GM12878 (cell line): ENCODE results near the gene CCDC97. TPM values are rescaled to one million over a fixed set of nuclear protein-coding genes. Genes with fewer than 3 reads are reported as not detected.

Source experiments
- ATAC-seq: fragments of 200-7000 bp; cut with Tn5 transposase; 3 replicates; pipeline ENCODE4 v1.9.1; 2020; ENCODE audit warnings: mild to moderate bottlenecking, moderate library complexity
- BruUV-seq: library from RNA; stranded (reverse); fragments of 400-500 nt; replicated peaks from 2 replicates; lab custom pipeline; 2021; lab: Mats Ljungman, UMichigan
- CTCF ChIA-PET: fragments of 300-600 bp; sonication (Branson Sonifier 250); formaldehyde crosslinking; extraction: SDS; loops from one replicate; lab custom pipeline; 2021; ENCODE audit warnings: inconsistent platforms; lab: Yijun Ruan, JAX
- POLR2A ChIA-PET: fragments of 350-600 bp; formaldehyde crosslinking; extraction: SDS; loops from one replicate; lab custom pipeline; 2021; ENCODE audit warnings: inconsistent platforms; lab: Charles Lee
- RAD21 ChIA-PET: fragments of 300-600 bp; sonication (Branson Sonifier 250); formaldehyde crosslinking; loops from one replicate; lab custom pipeline; 2023; ENCODE audit warnings: antibody characterized with exemption; ENCODE audit not compliant: unreplicated experiment; lab: Charles Lee
- SMC1A ChIA-PET: fragments of 300-600 bp; sonication (Branson Sonifier 250); formaldehyde crosslinking; loops from one replicate; lab custom pipeline; 2023; ENCODE audit not compliant: unreplicated experiment, uncharacterized antibody; lab: Charles Lee
- DNase-seq: peaks from one replicate; pipeline ENCODE4 v3.0.0-alpha.2; 2011; ENCODE audit warnings: low read depth, low spot score
- FAIRE-seq: peaks from 3 replicates; lab custom pipeline; 2011; peaks lifted over from hg19 to GRCh38; lab: Jason Lieb, UNC
- H2AFZ ChIP-seq: 2 replicates; pipeline ENCODE4 v1.6.0; 2011; ENCODE audit warnings: low read depth, low read length, control low read depth; ENCODE audit not compliant: control insufficient read depth
- H3K27ac ChIP-seq: 2 replicates; pipeline ENCODE4 v1.5.1; 2011; ENCODE audit warnings: control low read depth; ENCODE audit not compliant: control insufficient read depth, insufficient read depth
- H3K27me3 ChIP-seq, 2 experiments: replicated peaks in 1 of 2; 2 replicates each; pipeline versions ENCODE4 v1.6.0 to v1.6.1; 2011; ENCODE audit warnings: low read length in 1 of 2; ENCODE audit not compliant: control insufficient read depth in 2 of 2, insufficient read depth in 2 of 2
- H3K36me3 ChIP-seq, 2 experiments: 2 replicates each; pipeline ENCODE4 v1.5.1; 2011; ENCODE audit warnings: low read length in 1 of 2; ENCODE audit not compliant: control insufficient read depth in 2 of 2, insufficient read depth in 2 of 2
- H3K4me1 ChIP-seq: 2 replicates; pipeline ENCODE4 v1.6.1; 2011; ENCODE audit warnings: mild to moderate bottlenecking, low read length, moderate library complexity, mixed read lengths; ENCODE audit not compliant: control insufficient read depth, insufficient read depth
- H3K4me2 ChIP-seq: 2 replicates; pipeline ENCODE4 v1.6.0; 2011; ENCODE audit warnings: control low read depth; ENCODE audit not compliant: control insufficient read depth, insufficient read depth
- H3K4me3 ChIP-seq: fragments of 200-600 bp; sonication (generic); 2 replicates; pipeline ENCODE4 v1.5.1; 2016
- H3K79me2 ChIP-seq: 2 replicates; pipeline ENCODE4 v1.6.0; 2011; ENCODE audit warnings: low read length; ENCODE audit not compliant: control insufficient read depth, insufficient read depth
- H3K9ac ChIP-seq: 2 replicates; pipeline ENCODE4 v1.8.0; 2011; ENCODE audit warnings: low read length, control low read depth, mixed read lengths; ENCODE audit not compliant: control insufficient read depth, insufficient read depth
- H3K9me3 ChIP-seq: replicated peaks from 3 replicates; pipeline ENCODE4 v1.5.1; 2011; ENCODE audit warnings: mild to moderate bottlenecking, low read length; ENCODE audit not compliant: control insufficient read depth, insufficient read depth
- H4K20me1 ChIP-seq: 2 replicates; pipeline ENCODE4 v1.6.0; 2011; ENCODE audit not compliant: control insufficient read depth, insufficient read depth
- CBFB ChIP-seq: IDR thresholded peaks from 2 replicates; pipeline ENCODE4 v1.6.1; 2016; ENCODE audit warnings: antibody characterized with exemption, low read depth
- EED ChIP-seq: sonication (generic); IDR thresholded peaks from 2 replicates; pipeline ENCODE4 v1.6.1; 2016; ENCODE audit warnings: antibody characterized with exemption, low read depth
- IKZF1 ChIP-seq: fragments of 450-650 bp; conservative IDR thresholded peaks from 2 replicates; pipeline ENCODE4 v1.6.1; 2017; ENCODE audit warnings: antibody characterized with exemption, mild to moderate bottlenecking
- IKZF2 ChIP-seq, 2 experiments: fragments of 450-650 bp; IDR thresholded peaks; 2 replicates each; pipeline ENCODE4 v1.6.1; 2017; ENCODE audit warnings: mild to moderate bottlenecking in 2 of 2, moderate library complexity in 2 of 2
- PAX8 ChIP-seq: fragments of 450-650 bp; IDR thresholded peaks from 2 replicates; pipeline ENCODE4 v1.6.1; 2017; ENCODE audit warnings: mild to moderate bottlenecking, moderate library complexity
- PML ChIP-seq: IDR thresholded peaks from 2 replicates; pipeline ENCODE4 v1.6.1; 2012; ENCODE audit warnings: low read length, inconsistent platforms
- SUZ12 ChIP-seq: fragments of 200-600 bp; sonication (generic); IDR thresholded peaks from one replicate; pipeline ENCODE4 v1.6.1; 2018; ENCODE audit warnings: antibody characterized with exemption, mild to moderate bottlenecking; ENCODE audit not compliant: unreplicated experiment
- ZNF217 ChIP-seq: fragments of 450-650 bp; IDR thresholded peaks from 2 replicates; pipeline ENCODE4 v1.6.1; 2017; ENCODE audit warnings: antibody characterized with exemption, mild to moderate bottlenecking
- WGBS: methylation state at CpG from one replicate; pipeline ENCODE4 v1.1.6; 2016; ENCODE audit warnings: low lambda C conversion rate; ENCODE audit not compliant: insufficient replicate concordance, insufficient coverage; ENCODE audit errors: missing lambda C conversion rate; 5-methylcytosine and 5-hydroxymethylcytosine counted together
- in situ Hi-C: fragments of 300-500 bp; cut with MboI; formaldehyde crosslinking; loops from 9 replicates; pipeline ENCODE4 v1.14.3; 2018; ENCODE audit warnings: mixed read lengths
- intact Hi-C: fragments of 100-400 bp; cut with micrococcal nuclease; formaldehyde crosslinking; loops from one replicate; pipeline ENCODE4 v1.14.2; 2022; ENCODE audit not compliant: unreplicated experiment
- polyA plus RNA-seq, 11 experiments: library from polyadenylated mRNA; depleted of rRNA in 4 of 11; unstranded in 6 of 11; stranded (reverse) in 5 of 11; fragments of >200 nt; fragmentation: Nextera tagmentation in 4 of 11; fragmentation: Illumina TruSeq in 1 of 11; extraction: Ambion mirVana in 4 of 11; extraction: Trizol in 1 of 11; gene quantifications; 1 replicate in 1 of 11; 2 replicates in 10 of 11; pipeline versions ENCODE4 v1.2.1 to v1.2.3, GENCODE V29; 2011 to 2016; ENCODE audit warnings: inconsistent platforms in 2 of 11, missing spikeins in 2 of 11, low read depth in 1 of 11
- total RNA-seq, 4 experiments: library from RNA; depleted of rRNA in 3 of 4; stranded (reverse); fragments of >200 nt in 3 of 4; fragmentation: Illumina TruSeq in 1 of 4; extraction: Trizol in 1 of 4; gene quantifications; 2 replicates each; pipeline versions ENCODE4 v1.2.1 to v1.2.3, GENCODE V29; 2013 to 2021
- TF ChIP-seq, protein P1 (sequence below): fragments of 450-650 bp; IDR thresholded peaks from 2 replicates; pipeline ENCODE4 v1.6.1; 2017; ENCODE audit warnings: antibody characterized with exemption, mild to moderate bottlenecking, moderate library complexity
- TF ChIP-seq, protein P2 (sequence below), 3 experiments: IDR thresholded peaks in 2 of 3; conservative IDR thresholded peaks in 1 of 3; 2 replicates each; pipeline ENCODE4 v1.5.1; 2011; ENCODE audit warnings: low read depth in 3 of 3, low read length in 3 of 3, mild to moderate bottlenecking in 3 of 3, control low read depth in 2 of 3, moderate library complexity in 2 of 3, inconsistent platforms in 1 of 3, mixed read lengths in 1 of 3; ENCODE audit not compliant: control insufficient read depth in 2 of 3, insufficient read depth in 1 of 3; ENCODE audit errors: extremely low read depth in 1 of 3
- TF ChIP-seq, protein P3 (sequence below): IDR thresholded peaks from 2 replicates; pipeline ENCODE4 v1.6.1; 2012; ENCODE audit warnings: improper control_type of control experiment, low read depth, low read length; ENCODE audit not compliant: insufficient replicate concordance

CCDC97 gene
- total and polyA plus RNA-seq, 10 of the 15 experiments (the other 5 are each of a cell fraction or from before 2014, with no cell fraction given): 1.8 to 34.1 (median 18.8) TPM

DNA sequence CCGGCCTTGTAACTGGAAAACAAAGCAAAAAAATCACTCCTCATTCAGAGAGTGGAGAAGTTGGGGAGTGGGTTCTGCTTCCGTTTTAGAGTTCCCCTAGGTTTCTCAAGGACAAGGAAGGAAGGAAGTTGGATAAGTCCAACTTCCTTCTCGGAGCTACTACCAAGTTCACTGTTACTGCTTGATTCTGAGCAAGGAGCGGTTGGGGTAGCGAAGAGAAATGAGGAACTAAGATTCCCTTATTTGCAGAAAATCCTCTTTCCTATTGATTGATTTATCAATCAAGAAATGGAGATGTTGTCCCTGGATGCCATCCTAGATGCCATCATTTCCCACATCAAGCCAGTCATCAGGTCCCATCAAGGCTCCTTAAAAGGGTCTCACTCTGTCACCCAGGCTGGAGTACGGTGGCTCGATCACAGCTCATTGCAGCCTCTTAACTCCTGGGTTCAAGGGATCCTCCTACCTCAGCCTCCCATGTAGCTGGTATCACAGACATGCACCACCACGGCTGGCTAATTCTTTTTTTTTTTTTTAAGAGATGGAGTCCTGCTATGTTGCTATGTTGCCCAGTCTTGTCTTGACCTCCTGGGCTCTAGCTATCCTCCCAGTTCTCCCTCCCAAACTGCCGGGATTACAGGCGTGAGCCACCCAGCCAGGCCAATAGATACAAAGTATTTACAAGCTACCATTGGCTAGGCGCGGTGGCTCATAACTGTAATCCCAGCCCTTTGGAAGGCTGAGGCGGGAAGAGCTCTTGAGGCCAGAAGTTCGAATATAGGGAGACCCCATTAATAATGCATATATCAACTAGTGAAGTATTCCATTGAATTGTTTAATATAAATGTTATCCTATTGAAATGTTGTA, 54.8 kb downstream of the CCDC97 start:
- Histone ChIP-seq H3K36me3 (no peaks in the 10 kb centered on the region), H3K79me2 (peaks cover 27% of the 10 kb centered on the region), H3K4me3 (peak overlapping the region; percentile 92), H3K9me3 (no peaks in the 10 kb centered on the region), H3K9ac (peak overlapping the region; percentile 97), H3K27me3 (no peaks in the 10 kb centered on the region), H3K27ac (peak overlapping the region; percentile 94), H3K4me2 (peak overlapping the region; percentile 73), H3K4me1 (peaks cover 28% of the 10 kb centered on the region), H4K20me1 (no peaks in the 10 kb centered on the region), H2AFZ (peak overlapping the region; percentile 73)
- BruUV-seq: no TSS peak
- ChIA-PET RAD21 (interaction anchor here (0.6 to 4.3 kb wide), 15 partner anchors 9 to 1174 kb away, joined by 3 to 41 read pairs (median 5); partner anchors contain the start of genes DMAC2, HNRNPUL1 and TGFB1), SMC1A (interaction anchor here (0.9 to 4.7 kb wide), 14 partner anchors 8 to 187 kb away, joined by 3 to 24 read pairs (median 6); partner anchors contain the start of genes DMAC2 and TMEM91), CTCF (interaction anchor here (0.6 to 9.3 kb wide), 18 partner anchors 11 to 1376 kb away, joined by 3 to 91 read pairs (median 4); partner anchors contain the start of genes DMAC2 and TGFB1), POLR2A (interaction anchor here (0.5 to 3.3 kb wide), 18 partner anchors 9 to 930 kb away, joined by 3 to 46 read pairs (median 5); partner anchors contain the start of genes HNRNPUL1 and TGFB1)
- intact Hi-C loops: loop anchor here (2.0 kb wide), 1 partner anchor 32 kb away; the partner anchor contains the start of genes BCKDHA and EXOSC5
- FAIRE-seq (no peak), ATAC-seq (no peak), DNase-seq (no peak)
- WGBS: 58% methylated on average over 14 of the region's 14 CpGs
- in situ Hi-C loops: no loop called here
- TF ChIP-seq SUZ12: no peak
- no peak for TF ChIP-seq ZNF217
- TF ChIP-seq CBFB: no peak
- peak; percentile 44; the same call in 1 of the 2 replicates for TF ChIP-seq EED
- TF ChIP-seq, protein P1, sequence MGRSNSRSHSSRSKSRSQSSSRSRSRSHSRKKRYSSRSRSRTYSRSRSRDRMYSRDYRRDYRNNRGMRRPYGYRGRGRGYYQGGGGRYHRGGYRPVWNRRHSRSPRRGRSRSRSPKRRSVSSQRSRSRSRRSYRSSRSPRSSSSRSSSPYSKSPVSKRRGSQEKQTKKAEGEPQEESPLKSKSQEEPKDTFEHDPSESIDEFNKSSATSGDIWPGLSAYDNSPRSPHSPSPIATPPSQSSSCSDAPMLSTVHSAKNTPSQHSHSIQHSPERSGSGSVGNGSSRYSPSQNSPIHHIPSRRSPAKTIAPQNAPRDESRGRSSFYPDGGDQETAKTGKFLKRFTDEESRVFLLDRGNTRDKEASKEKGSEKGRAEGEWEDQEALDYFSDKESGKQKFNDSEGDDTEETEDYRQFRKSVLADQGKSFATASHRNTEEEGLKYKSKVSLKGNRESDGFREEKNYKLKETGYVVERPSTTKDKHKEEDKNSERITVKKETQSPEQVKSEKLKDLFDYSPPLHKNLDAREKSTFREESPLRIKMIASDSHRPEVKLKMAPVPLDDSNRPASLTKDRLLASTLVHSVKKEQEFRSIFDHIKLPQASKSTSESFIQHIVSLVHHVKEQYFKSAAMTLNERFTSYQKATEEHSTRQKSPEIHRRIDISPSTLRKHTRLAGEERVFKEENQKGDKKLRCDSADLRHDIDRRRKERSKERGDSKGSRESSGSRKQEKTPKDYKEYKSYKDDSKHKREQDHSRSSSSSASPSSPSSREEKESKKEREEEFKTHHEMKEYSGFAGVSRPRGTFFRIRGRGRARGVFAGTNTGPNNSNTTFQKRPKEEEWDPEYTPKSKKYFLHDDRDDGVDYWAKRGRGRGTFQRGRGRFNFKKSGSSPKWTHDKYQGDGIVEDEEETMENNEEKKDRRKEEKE: no peak
- TF ChIP-seq, protein P2, sequence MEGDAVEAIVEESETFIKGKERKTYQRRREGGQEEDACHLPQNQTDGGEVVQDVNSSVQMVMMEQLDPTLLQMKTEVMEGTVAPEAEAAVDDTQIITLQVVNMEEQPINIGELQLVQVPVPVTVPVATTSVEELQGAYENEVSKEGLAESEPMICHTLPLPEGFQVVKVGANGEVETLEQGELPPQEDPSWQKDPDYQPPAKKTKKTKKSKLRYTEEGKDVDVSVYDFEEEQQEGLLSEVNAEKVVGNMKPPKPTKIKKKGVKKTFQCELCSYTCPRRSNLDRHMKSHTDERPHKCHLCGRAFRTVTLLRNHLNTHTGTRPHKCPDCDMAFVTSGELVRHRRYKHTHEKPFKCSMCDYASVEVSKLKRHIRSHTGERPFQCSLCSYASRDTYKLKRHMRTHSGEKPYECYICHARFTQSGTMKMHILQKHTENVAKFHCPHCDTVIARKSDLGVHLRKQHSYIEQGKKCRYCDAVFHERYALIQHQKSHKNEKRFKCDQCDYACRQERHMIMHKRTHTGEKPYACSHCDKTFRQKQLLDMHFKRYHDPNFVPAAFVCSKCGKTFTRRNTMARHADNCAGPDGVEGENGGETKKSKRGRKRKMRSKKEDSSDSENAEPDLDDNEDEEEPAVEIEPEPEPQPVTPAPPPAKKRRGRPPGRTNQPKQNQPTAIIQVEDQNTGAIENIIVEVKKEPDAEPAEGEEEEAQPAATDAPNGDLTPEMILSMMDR (IDR thresholded peaks at IDR 0.05 in 2 of 3, conservative IDR thresholded peaks at IDR 0.05 in 1 of 3; ENCODE audit: control insufficient read depth in 2 of 3, extremely low read depth in 1 of 3, insufficient read depth in 1 of 3, low read depth in 3 of 3, low read length in 3 of 3): no peak
- 0 out of 4 replicates have a peak, but pooled peaks have one; percentile 24 to 31 for TF ChIP-seq IKZF2 (IDR thresholded peaks at IDR 0.05)
- TF ChIP-seq PAX8: no peak; the same call in 1 of the 2 replicates
- TF ChIP-seq IKZF1: peak; percentile 21
- TF ChIP-seq, protein P3, sequence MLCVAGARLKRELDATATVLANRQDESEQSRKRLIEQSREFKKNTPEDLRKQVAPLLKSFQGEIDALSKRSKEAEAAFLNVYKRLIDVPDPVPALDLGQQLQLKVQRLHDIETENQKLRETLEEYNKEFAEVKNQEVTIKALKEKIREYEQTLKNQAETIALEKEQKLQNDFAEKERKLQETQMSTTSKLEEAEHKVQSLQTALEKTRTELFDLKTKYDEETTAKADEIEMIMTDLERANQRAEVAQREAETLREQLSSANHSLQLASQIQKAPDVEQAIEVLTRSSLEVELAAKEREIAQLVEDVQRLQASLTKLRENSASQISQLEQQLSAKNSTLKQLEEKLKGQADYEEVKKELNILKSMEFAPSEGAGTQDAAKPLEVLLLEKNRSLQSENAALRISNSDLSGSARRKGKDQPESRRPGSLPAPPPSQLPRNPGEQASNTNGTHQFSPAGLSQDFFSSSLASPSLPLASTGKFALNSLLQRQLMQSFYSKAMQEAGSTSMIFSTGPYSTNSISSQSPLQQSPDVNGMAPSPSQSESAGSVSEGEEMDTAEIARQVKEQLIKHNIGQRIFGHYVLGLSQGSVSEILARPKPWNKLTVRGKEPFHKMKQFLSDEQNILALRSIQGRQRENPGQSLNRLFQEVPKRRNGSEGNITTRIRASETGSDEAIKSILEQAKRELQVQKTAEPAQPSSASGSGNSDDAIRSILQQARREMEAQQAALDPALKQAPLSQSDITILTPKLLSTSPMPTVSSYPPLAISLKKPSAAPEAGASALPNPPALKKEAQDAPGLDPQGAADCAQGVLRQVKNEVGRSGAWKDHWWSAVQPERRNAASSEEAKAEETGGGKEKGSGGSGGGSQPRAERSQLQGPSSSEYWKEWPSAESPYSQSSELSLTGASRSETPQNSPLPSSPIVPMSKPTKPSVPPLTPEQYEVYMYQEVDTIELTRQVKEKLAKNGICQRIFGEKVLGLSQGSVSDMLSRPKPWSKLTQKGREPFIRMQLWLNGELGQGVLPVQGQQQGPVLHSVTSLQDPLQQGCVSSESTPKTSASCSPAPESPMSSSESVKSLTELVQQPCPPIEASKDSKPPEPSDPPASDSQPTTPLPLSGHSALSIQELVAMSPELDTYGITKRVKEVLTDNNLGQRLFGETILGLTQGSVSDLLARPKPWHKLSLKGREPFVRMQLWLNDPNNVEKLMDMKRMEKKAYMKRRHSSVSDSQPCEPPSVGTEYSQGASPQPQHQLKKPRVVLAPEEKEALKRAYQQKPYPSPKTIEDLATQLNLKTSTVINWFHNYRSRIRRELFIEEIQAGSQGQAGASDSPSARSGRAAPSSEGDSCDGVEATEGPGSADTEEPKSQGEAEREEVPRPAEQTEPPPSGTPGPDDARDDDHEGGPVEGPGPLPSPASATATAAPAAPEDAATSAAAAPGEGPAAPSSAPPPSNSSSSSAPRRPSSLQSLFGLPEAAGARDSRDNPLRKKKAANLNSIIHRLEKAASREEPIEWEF: peak; percentile 5
- no peak for TF ChIP-seq PML
